K562 (cell line): ENCODE results near the gene IL4I1.

Source experiments
- ATF7 ChIP-seq: fragments of 450-650 bp; IDR thresholded peaks from 2 replicates; pipeline ENCODE4 v1.7.1; 2014; ENCODE audit warnings: mild to moderate bottlenecking, moderate library complexity
- EGR1 ChIP-seq: fragments of 450-650 bp; conservative IDR thresholded peaks from 2 replicates; pipeline ENCODE4 v1.6.1; 2017; ENCODE audit warnings: mild to moderate bottlenecking
- MYC ChIP-seq, 2 experiments: fragments of 250-450 bp in 1 of 2; sonication (Bioruptor Pico) in 1 of 2; IDR thresholded peaks; 2 replicates each; pipeline versions ENCODE4 v1.5.1 to v1.6.1; 2012 to 2021; ENCODE audit warnings: low read depth in 2 of 2, borderline replicate concordance in 1 of 2, improper control_type of control experiment in 1 of 2, low read length in 1 of 2, mild to moderate bottlenecking in 1 of 2, moderate library complexity in 1 of 2
- PCBP1 ChIP-seq: fragments of 200-400 bp; formaldehyde crosslinking; IDR thresholded peaks from 2 replicates; pipeline ENCODE4 v1.6.1; 2018; ENCODE audit warnings: mild to moderate bottlenecking, low read depth, low read length; ENCODE audit not compliant: poor library complexity, severe bottlenecking
- POLR2AphosphoS2 ChIP-seq: IDR thresholded peaks from 2 replicates; pipeline ENCODE4 v1.6.1; 2012; ENCODE audit warnings: low read length, improper control_type of control experiment
- POLR2AphosphoS5 ChIP-seq: IDR thresholded peaks from 2 replicates; pipeline ENCODE4 v1.6.1; 2011; ENCODE audit warnings: mild to moderate bottlenecking, low read depth, low read length, moderate library complexity; ENCODE audit not compliant: control insufficient read depth, insufficient read depth
- PRDM10 ChIP-seq: fragments of 450-650 bp; IDR thresholded peaks from 2 replicates; pipeline ENCODE4 v1.6.1; 2018; ENCODE audit not compliant: partially characterized antibody
- TAL1 ChIP-seq: fragments of 450-650 bp; IDR thresholded peaks from 2 replicates; pipeline ENCODE4 v1.6.1; 2016; ENCODE audit warnings: mild to moderate bottlenecking
- TEAD4 ChIP-seq, 2 experiments: sonication (generic) in 1 of 2; formaldehyde crosslinking in 1 of 2; IDR thresholded peaks; 2 replicates each; pipeline versions ENCODE4 v1.6.1 to v1.8.0; 2012 to 2022; ENCODE audit warnings: borderline replicate concordance in 1 of 2, inconsistent platforms in 1 of 2, low read length in 1 of 2, mild to moderate bottlenecking in 1 of 2, missing genetic modification reagents in 1 of 2
- ZHX1 ChIP-seq: fragments of 150-350 bp; conservative IDR thresholded peaks from 2 replicates; pipeline ENCODE4 v1.6.1; 2014; ENCODE audit warnings: low read length
- ZKSCAN1 ChIP-seq: fragments of 150-350 bp; IDR thresholded peaks from 2 replicates; pipeline ENCODE4 v1.6.1; 2016; ENCODE audit warnings: low read depth, low read length
- TF ChIP-seq, protein P1 (sequence below): fragments of 200-400 bp; formaldehyde crosslinking; IDR thresholded peaks from 2 replicates; pipeline ENCODE4 v1.6.1; 2017; ENCODE audit warnings: mild to moderate bottlenecking, low read depth, low read length, moderate library complexity
- TF ChIP-seq, protein P2 (sequence below), 3 experiments: IDR thresholded peaks in 2 of 3; conservative IDR thresholded peaks in 1 of 3; 2 replicates each; pipeline ENCODE4 v1.5.1; 2011 to 2012; ENCODE audit warnings: low read length in 3 of 3, mild to moderate bottlenecking in 3 of 3, control low read depth in 2 of 3, improper control_type of control experiment in 1 of 3, inconsistent platforms in 1 of 3, low read depth in 1 of 3, mixed read lengths in 1 of 3, moderate library complexity in 1 of 3; ENCODE audit not compliant: insufficient read depth in 2 of 3

DNA sequence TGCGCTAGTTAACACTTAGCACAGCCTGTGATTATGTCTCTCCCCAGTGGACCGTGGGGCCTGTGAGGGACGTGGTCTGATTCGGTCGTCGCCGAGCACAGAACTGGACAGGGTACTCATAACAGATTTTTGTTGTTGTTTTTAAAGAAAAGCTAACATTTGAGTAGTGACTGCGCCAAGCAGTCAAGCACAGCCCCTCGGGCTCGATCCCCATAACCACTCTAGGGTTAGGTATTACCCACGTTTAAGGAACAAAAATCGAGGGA, 46.5 kb downstream of the IL4I1 start:
- TF ChIP-seq, protein P1, sequence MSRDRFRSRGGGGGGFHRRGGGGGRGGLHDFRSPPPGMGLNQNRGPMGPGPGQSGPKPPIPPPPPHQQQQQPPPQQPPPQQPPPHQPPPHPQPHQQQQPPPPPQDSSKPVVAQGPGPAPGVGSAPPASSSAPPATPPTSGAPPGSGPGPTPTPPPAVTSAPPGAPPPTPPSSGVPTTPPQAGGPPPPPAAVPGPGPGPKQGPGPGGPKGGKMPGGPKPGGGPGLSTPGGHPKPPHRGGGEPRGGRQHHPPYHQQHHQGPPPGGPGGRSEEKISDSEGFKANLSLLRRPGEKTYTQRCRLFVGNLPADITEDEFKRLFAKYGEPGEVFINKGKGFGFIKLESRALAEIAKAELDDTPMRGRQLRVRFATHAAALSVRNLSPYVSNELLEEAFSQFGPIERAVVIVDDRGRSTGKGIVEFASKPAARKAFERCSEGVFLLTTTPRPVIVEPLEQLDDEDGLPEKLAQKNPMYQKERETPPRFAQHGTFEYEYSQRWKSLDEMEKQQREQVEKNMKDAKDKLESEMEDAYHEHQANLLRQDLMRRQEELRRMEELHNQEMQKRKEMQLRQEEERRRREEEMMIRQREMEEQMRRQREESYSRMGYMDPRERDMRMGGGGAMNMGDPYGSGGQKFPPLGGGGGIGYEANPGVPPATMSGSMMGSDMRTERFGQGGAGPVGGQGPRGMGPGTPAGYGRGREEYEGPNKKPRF: no peak
- TF ChIP-seq ZHX1: no peak
- no peak for TF ChIP-seq TEAD4 (IDR thresholded peaks at IDR 0.05; ENCODE audit: low read length)
- TF ChIP-seq TEAD4 (CRISPR knock-in tag; IDR thresholded peaks at IDR 0.05; ENCODE audit: borderline replicate concordance): no peak
- no peak for TF ChIP-seq ATF7
- no peak for TF ChIP-seq POLR2AphosphoS2
- no peak for TF ChIP-seq POLR2AphosphoS5
- TF ChIP-seq EGR1: no peak
- TF ChIP-seq, protein P2, sequence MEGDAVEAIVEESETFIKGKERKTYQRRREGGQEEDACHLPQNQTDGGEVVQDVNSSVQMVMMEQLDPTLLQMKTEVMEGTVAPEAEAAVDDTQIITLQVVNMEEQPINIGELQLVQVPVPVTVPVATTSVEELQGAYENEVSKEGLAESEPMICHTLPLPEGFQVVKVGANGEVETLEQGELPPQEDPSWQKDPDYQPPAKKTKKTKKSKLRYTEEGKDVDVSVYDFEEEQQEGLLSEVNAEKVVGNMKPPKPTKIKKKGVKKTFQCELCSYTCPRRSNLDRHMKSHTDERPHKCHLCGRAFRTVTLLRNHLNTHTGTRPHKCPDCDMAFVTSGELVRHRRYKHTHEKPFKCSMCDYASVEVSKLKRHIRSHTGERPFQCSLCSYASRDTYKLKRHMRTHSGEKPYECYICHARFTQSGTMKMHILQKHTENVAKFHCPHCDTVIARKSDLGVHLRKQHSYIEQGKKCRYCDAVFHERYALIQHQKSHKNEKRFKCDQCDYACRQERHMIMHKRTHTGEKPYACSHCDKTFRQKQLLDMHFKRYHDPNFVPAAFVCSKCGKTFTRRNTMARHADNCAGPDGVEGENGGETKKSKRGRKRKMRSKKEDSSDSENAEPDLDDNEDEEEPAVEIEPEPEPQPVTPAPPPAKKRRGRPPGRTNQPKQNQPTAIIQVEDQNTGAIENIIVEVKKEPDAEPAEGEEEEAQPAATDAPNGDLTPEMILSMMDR (IDR thresholded peaks at IDR 0.05 in 2 of 3, conservative IDR thresholded peaks at IDR 0.05 in 1 of 3; ENCODE audit: insufficient read depth in 2 of 3, low read depth in 1 of 3, low read length in 3 of 3): no peak
- no peak for TF ChIP-seq PCBP1
- no peak for TF ChIP-seq PRDM10
- TF ChIP-seq ZKSCAN1: no peak
- no peak for TF ChIP-seq MYC (IDR thresholded peaks at IDR 0.05; ENCODE audit: low read depth, low read length)
- TF ChIP-seq MYC (CRISPR knock-in tag; IDR thresholded peaks at IDR 0.05; ENCODE audit: borderline replicate concordance, low read depth): no peak
- TF ChIP-seq TAL1: no peak
